Panc1 (cell line): Measurements from ENCODE around the gene PAK6. TPM values are rescaled to one million over a fixed set of nuclear protein-coding genes. Genes with fewer than 3 reads are reported as not detected.

Source experiments
- ATAC-seq: fragments of 200-7000 bp; cut with Tn5 transposase; 2 replicates; pipeline ENCODE4 v1.9.1; 2020; ENCODE audit warnings: mild to moderate bottlenecking, moderate library complexity
- BruUV-seq: library from RNA; stranded (reverse); fragments of 400-500 nt; replicated peaks from 2 replicates; lab custom pipeline; 2021; lab: Mats Ljungman, UMichigan
- CTCF ChIA-PET: fragments of 300-600 bp; sonication (Branson Sonifier 250); formaldehyde crosslinking; loops from one replicate; lab custom pipeline; 2022; ENCODE audit warnings: antibody characterized with exemption; lab: Charles Lee
- POLR2A ChIA-PET: fragments of 300-600 bp; sonication (Branson Sonifier 250); formaldehyde crosslinking; loops from one replicate; lab custom pipeline; 2022; ENCODE audit warnings: antibody characterized with exemption; lab: Charles Lee
- DNase-seq: peaks from one replicate; pipeline ENCODE4 v3.0.0-alpha.2; 2010; ENCODE audit warnings: low read depth, low spot score
- H3K27ac ChIP-seq: 2 replicates; pipeline ENCODE4 v1.5.1; 2011; ENCODE audit warnings: mild to moderate bottlenecking, low read length, inconsistent platforms
- H3K27me3 ChIP-seq: fragments of 200-500 bp; sonication (Bioruptor generic); 2 replicates; pipeline ENCODE4 v1.6.0; 2014; ENCODE audit warnings: low read length, inconsistent platforms; ENCODE audit not compliant: control insufficient read depth, insufficient read depth
- H3K36me3 ChIP-seq: fragments of 200-500 bp; sonication (Bioruptor generic); 2 replicates; pipeline ENCODE4 v1.5.1; 2014; ENCODE audit warnings: inconsistent platforms, mild to moderate bottlenecking, low read length, moderate library complexity; ENCODE audit not compliant: control insufficient read depth, insufficient read depth
- H3K4me1 ChIP-seq: 2 replicates; pipeline ENCODE4 v1.5.1; 2011; ENCODE audit warnings: inconsistent platforms, mild to moderate bottlenecking, low read length, moderate library complexity; ENCODE audit not compliant: control insufficient read depth, insufficient read depth
- H3K4me3 ChIP-seq, 2 experiments: 2 replicates each; pipeline ENCODE4 v1.5.1; 2011 to 2012; ENCODE audit warnings: low read depth in 2 of 2, low read length in 2 of 2, mild to moderate bottlenecking in 2 of 2, inconsistent platforms in 1 of 2, moderate library complexity in 1 of 2
- H3K9me3 ChIP-seq: fragments of 200-500 bp; sonication (Bioruptor generic); 2 replicates; pipeline ENCODE4 v1.5.1; 2014; ENCODE audit warnings: low read depth, mild to moderate bottlenecking, inconsistent platforms, low read length, moderate library complexity; ENCODE audit not compliant: control insufficient read depth, insufficient read depth
- POLR2AphosphoS5 ChIP-seq: IDR thresholded peaks from 2 replicates; pipeline ENCODE4 v1.6.1; 2012; ENCODE audit warnings: mild to moderate bottlenecking, low read depth, low read length, moderate library complexity
- SIN3A ChIP-seq: IDR thresholded peaks from 2 replicates; pipeline ENCODE4 v1.6.1; 2012; ENCODE audit warnings: low read depth, mild to moderate bottlenecking, low read length, moderate library complexity, borderline replicate concordance; ENCODE audit not compliant: insufficient read depth
- TCF7L2 ChIP-seq: IDR thresholded peaks from 2 replicates; pipeline ENCODE4 v1.6.1; 2011; ENCODE audit warnings: mild to moderate bottlenecking, low read depth, low read length, inconsistent platforms
- in situ Hi-C: cut with HindIII; loops from 2 replicates; pipeline ENCODE4 v1.10.0; 2016; ENCODE audit warnings: low sequenced_read_pairs, low pct_unique_long_range_greater_than_20kb
- intact Hi-C: fragments of 100-400 bp; cut with micrococcal nuclease; formaldehyde crosslinking; loops from one replicate; pipeline ENCODE4 v1.10.0; 2022; ENCODE audit not compliant: unreplicated experiment
- total RNA-seq: library from RNA; stranded (reverse); gene quantifications from one replicate; pipeline ENCODE4 v1.2.1, GENCODE V29; 2021; ENCODE audit not compliant: unreplicated experiment
- TF ChIP-seq, protein P1 (sequence below), 2 experiments: IDR thresholded peaks; 2 replicates each; pipeline ENCODE4 v1.6.1; 2011 to 2012; ENCODE audit warnings: low read depth in 2 of 2, control low read depth in 1 of 2, low read length in 1 of 2, mild to moderate bottlenecking in 1 of 2, moderate library complexity in 1 of 2; ENCODE audit not compliant: insufficient read depth in 1 of 2
- TF ChIP-seq, protein P2 (sequence below): fragments of 450-650 bp; IDR thresholded peaks from 2 replicates; pipeline ENCODE4 v1.5.1; 2017; ENCODE audit warnings: mild to moderate bottlenecking

PAK6 gene
- total RNA-seq, 1 experiment from 2014 or later = 6.3 TPM

- intact Hi-C loops (no loop called here), in situ Hi-C loops (no loop called here)
- ATAC-seq (no peak), DNase-seq (no peak)
- Histone ChIP-seq H3K9me3 (no peaks in the 10 kb centered on the region), H3K27me3 (no peaks in the 10 kb centered on the region), H3K27ac (no peak overlapping the region), H3K4me3 (no peak overlapping the region), H3K36me3 (no peaks in the 10 kb centered on the region), H3K4me1 (no peaks in the 10 kb centered on the region; the same call in 1 of the 2 replicates)
- POLR2A ChIA-PET = no interaction called here
- CTCF ChIA-PET = interaction anchor here (0.6 to 1.0 kb wide), 2 partner anchors 36 to 100 kb away, joined by 3 read pairs; no protein-coding TSS in a partner anchor
- no TSS peak for BruUV-seq
- TF ChIP-seq SIN3A (no peak), TCF7L2 (no peak), POLR2AphosphoS5 (no peak)
- TF ChIP-seq, protein P1, sequence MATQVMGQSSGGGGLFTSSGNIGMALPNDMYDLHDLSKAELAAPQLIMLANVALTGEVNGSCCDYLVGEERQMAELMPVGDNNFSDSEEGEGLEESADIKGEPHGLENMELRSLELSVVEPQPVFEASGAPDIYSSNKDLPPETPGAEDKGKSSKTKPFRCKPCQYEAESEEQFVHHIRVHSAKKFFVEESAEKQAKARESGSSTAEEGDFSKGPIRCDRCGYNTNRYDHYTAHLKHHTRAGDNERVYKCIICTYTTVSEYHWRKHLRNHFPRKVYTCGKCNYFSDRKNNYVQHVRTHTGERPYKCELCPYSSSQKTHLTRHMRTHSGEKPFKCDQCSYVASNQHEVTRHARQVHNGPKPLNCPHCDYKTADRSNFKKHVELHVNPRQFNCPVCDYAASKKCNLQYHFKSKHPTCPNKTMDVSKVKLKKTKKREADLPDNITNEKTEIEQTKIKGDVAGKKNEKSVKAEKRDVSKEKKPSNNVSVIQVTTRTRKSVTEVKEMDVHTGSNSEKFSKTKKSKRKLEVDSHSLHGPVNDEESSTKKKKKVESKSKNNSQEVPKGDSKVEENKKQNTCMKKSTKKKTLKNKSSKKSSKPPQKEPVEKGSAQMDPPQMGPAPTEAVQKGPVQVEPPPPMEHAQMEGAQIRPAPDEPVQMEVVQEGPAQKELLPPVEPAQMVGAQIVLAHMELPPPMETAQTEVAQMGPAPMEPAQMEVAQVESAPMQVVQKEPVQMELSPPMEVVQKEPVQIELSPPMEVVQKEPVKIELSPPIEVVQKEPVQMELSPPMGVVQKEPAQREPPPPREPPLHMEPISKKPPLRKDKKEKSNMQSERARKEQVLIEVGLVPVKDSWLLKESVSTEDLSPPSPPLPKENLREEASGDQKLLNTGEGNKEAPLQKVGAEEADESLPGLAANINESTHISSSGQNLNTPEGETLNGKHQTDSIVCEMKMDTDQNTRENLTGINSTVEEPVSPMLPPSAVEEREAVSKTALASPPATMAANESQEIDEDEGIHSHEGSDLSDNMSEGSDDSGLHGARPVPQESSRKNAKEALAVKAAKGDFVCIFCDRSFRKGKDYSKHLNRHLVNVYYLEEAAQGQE (IDR thresholded peaks at IDR 0.05; ENCODE audit: insufficient read depth in 1 of 2, low read depth in 2 of 2, low read length in 1 of 2) = no peak
- TF ChIP-seq, protein P2, sequence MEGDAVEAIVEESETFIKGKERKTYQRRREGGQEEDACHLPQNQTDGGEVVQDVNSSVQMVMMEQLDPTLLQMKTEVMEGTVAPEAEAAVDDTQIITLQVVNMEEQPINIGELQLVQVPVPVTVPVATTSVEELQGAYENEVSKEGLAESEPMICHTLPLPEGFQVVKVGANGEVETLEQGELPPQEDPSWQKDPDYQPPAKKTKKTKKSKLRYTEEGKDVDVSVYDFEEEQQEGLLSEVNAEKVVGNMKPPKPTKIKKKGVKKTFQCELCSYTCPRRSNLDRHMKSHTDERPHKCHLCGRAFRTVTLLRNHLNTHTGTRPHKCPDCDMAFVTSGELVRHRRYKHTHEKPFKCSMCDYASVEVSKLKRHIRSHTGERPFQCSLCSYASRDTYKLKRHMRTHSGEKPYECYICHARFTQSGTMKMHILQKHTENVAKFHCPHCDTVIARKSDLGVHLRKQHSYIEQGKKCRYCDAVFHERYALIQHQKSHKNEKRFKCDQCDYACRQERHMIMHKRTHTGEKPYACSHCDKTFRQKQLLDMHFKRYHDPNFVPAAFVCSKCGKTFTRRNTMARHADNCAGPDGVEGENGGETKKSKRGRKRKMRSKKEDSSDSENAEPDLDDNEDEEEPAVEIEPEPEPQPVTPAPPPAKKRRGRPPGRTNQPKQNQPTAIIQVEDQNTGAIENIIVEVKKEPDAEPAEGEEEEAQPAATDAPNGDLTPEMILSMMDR = no peak
Observed at GRCh38 chr15:40313531-40314398, 74.9 kb downstream of the PAK6 start.

DNA sequence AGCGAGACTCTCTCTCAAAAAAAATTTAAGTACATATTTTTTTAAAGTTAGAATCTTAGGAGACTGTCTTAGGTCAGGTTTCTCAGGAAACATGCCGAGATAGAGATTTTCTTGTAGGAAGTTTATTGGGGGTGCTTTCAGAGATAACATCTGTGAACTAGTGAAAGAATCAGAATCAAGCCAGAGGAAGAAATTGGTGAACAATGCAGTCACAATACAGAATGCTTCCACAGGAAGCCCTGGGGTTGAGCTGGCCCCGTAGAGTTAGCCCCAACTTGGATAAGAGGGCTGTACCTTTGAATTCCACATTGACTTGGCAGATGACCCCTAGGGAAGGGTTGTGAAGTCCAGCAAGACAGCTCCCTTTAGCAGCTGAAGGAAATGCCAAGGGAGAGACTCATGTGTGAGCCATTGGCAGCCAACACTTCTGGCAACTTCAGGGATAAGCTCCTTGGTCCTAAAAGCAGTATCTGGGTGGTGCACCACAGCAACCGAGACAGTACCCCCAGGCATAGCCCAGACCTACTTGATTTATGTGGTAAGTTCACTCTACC lies 75.9 kb downstream of the PAK6 start:
- ATAC-seq = no peak
- ChIA-PET CTCF (no interaction called here), POLR2A (interaction anchor here (0.7 kb wide), 1 partner anchor 64 kb away, joined by 4 read pairs; no protein-coding TSS in a partner anchor)
- no peaks in the 10 kb centered on the region for H3K4me1 ChIP-seq
- in situ Hi-C loops = no loop called here
- H3K27me3 ChIP-seq = no peaks in the 10 kb centered on the region
- no peaks in the 10 kb centered on the region for H3K9me3 ChIP-seq
- no peak overlapping the region for H3K27ac ChIP-seq
- no TSS peak for BruUV-seq
- no peaks in the 10 kb centered on the region for H3K36me3 ChIP-seq
- no peak overlapping the region for H3K4me3 ChIP-seq
- intact Hi-C loops = no loop called here
- TF ChIP-seq POLR2AphosphoS5 = no peak
- no peak for DNase-seq
